GM23338 (cell line): ENCODE results near the gene RAD51B.

Experiments used
- CREB1 ChIP-seq: fragments of 250-450 bp; sonication (Bioruptor Pico); IDR thresholded peaks from 2 replicates; pipeline ENCODE4 v1.5.0; 2020; ENCODE audit warnings: low read depth, mild to moderate bottlenecking, moderate library complexity
- CTCF ChIP-seq, 2 experiments: fragments of 200-600 bp in 1 of 2; sonication (generic) in 1 of 2; conservative IDR thresholded peaks; 2 replicates each; pipeline versions ENCODE4 v1.5.1 to v1.6.1; 2016 to 2017; ENCODE audit warnings: antibody characterized with exemption in 2 of 2, low read depth in 2 of 2, mild to moderate bottlenecking in 2 of 2, moderate library complexity in 1 of 2
- EZH2 ChIP-seq: fragments of 200-600 bp; sonication (generic); IDR thresholded peaks from one replicate; pipeline ENCODE4 v1.8.0; 2017; ENCODE audit warnings: antibody characterized with exemption, mild to moderate bottlenecking, low read depth; ENCODE audit not compliant: unreplicated experiment
- EZH2phosphoT487 ChIP-seq: fragments of 200-600 bp; sonication (generic); IDR thresholded peaks from one replicate; pipeline ENCODE4 v1.8.1; 2018; ENCODE audit warnings: antibody characterized with exemption; ENCODE audit not compliant: unreplicated experiment
- JUNB ChIP-seq: IDR thresholded peaks from one replicate; pipeline ENCODE4 v1.6.1; 2016; ENCODE audit warnings: antibody characterized with exemption; ENCODE audit not compliant: unreplicated experiment
- POLR2AphosphoS5 ChIP-seq: IDR thresholded peaks from 2 replicates; pipeline ENCODE4 v1.6.1; 2016; ENCODE audit warnings: antibody characterized with exemption, low read depth
- REST ChIP-seq: IDR thresholded peaks from one replicate; pipeline ENCODE4 v1.6.1; 2018; ENCODE audit warnings: antibody characterized with exemption; ENCODE audit not compliant: unreplicated experiment

GRCh38 chr14:68404652-68405183 lies 585.1 kb downstream of the RAD51B start:
- no peak for TF ChIP-seq EZH2phosphoT487
- no peak for TF ChIP-seq CTCF (conservative IDR thresholded peaks at IDR 0.05; ENCODE audit: low read depth in 2 of 2)
- no peak for TF ChIP-seq POLR2AphosphoS5
- no peak for TF ChIP-seq EZH2
- no peak for TF ChIP-seq REST
- no peak for TF ChIP-seq JUNB
- no peak for TF ChIP-seq CREB1 (CRISPR knock-in tag)
